KG1 (cell line): ENCODE measurements around the gene PRAMEF13.
A peak's percentile ranks its signal among the peaks of the same experiment; 100 is the strongest.
"Not testable (repeated sequence)": the region's sequence is repeated elsewhere in the genome, so short reads cannot be mapped to it uniquely, and the experiment has no call there.

Experiments
- DNase-seq: peaks from one replicate; lab custom pipeline; 2025; lab: John Stamatoyannopoulos, UW

Gene PRAMEF13, protein sequence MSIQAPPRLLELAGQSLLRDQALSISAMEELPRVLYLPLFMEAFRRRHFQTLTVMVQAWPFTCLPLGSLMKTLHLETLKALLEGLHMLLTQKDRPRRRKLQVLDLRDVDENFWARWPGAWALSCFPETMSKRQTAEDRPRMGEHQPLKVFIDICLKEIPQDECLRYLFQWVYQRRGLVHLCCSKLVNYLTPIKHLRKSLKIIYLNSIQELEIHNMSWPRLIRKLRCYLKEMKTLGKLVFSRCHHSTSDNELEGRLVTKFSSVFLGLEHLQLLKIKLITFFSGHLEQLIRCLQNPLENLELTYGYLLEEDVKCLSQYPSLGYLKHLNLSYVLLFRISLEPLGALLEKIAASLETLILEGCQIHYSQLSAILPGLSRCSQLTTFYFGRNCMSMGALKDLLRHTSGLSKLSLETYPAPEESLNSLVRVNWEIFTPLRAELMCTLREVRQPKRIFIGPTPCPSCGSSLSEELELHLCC

DNA sequence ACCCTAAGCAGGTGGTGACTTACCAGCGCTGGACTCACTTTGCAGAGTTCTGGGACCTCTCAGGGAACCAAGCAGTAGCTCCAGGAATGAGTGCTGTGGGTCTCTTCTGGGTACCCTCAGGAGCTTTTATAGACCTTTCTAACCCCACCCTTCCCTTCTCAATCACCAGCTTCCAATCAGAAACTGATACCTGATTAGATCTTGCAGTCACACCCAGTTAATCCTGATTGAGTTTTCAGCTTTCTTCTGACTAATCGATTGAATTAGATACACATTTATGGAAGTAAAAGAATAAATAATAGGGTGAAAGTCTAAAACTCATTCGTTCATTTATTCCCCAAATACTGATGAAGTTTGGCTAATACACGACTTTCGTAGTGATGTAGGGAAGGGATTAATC lies at the start of gene PRAMEF13:
Gene PRAMEF13 (minus strand): TSS at position 101 of the 400 bp plus-strand sequence. CDS start 1,820 bp downstream, outside the sequence.
- not testable (repeated sequence) for DNase-seq

DNA sequence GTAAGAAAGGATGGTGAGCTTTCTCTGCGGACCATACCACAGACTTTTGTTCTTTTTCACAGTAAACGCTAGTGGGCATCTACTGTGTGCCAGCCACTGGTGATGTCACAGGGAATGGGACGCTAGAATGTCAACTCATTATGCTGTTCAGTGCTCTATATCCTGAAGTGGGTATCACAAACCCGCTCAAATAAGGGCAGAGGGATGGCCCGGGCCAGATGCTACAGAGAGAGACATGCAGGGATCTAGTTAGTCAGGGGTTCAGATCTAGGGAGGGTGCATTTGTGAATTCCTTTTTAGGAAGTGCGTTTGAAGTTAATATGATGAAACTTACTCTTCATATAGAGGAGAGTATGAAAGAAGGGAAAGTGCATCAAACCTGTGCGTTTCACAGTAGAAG lies 45.9 kb upstream of the PRAMEF13 start:
- DNase-seq = not testable (repeated sequence)

DNA sequence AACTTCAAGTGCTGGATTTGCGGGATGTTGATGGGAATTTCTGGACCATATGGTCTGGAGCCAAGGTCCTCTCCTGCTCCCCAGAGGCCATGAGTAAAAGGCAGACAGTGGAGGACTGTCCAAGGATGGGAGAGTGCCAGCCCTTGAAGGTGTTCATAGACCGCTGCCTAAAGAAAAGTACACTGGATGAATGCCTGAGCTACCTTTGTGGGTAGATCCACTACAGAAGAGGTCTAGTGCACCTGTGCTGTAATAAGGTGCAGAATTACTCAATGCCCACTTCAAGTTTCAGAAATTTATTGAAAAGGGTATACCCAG lies 45.3 kb upstream of the PRAMEF13 start:
- DNase-seq = not testable (repeated sequence)

DNA sequence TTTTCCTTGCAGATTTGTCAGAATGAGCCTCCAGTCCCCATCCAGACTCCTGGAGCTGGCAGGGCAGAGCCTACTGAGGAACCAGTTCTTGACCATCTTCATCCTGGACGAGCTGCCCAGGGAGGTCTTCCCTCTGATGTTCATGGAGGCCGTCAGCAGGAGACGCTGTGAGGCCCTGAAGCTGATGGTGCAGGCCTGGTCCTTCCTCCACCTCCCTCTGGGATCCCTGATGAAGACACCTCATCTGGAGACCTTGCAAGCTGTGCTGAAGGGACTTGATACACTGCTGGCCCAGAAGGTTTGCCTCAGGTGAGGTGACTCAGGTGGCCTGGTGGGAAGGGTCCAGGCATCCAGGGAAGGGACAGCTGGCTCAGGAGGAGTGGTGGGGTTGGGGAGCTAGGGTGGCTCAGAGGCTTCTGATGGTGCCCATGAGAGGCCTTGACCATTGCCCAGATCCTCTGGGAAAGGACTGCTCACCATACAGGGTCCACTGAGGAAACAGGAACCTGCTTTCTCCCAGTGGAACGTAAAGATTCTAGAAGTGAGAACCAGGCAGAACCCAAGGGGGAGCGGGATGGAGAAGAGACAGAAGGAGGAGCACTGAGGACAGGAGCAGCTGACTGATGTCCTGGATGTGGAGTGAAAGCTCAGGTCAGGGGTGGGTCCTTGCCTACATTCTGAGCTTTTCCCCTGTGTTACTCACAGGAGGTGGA lies 44.8 kb upstream of the PRAMEF13 start:
- DNase-seq = not testable (repeated sequence)

DNA sequence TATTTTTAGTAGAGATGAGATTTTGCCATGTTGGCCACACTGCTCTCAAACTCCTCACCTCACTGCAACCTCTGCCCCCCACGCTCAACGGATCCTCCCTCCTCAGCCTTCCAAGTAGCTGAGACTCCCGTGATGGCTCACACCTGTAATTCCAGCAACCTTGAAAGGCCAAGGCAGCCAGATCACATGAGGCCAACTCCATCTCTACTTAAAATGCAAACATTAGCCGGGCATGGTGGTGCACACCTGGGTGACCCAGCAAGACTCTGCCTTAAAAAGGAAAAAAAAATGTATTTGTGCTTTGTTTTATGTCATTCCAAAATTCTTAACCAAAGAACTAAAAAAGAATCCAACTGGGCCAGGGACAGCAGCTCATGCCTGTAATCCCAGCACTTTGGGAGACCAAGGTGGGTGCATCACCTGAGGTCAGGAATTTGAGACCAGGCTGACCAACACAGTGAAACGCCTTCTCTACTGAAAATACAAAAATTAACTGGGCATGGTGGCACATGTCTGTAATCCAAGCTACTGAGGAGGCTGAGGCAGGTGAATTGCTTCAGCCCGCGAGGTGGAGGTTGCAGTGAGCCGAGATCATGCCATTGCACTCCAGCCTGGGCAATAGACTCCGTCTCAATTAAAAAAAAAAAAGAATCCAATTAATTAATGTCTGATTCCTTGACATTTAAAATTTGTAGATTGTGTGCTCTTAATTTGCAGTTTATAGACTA lies 42.5 kb upstream of the PRAMEF13 start:
- not testable (repeated sequence) for DNase-seq

DNA sequence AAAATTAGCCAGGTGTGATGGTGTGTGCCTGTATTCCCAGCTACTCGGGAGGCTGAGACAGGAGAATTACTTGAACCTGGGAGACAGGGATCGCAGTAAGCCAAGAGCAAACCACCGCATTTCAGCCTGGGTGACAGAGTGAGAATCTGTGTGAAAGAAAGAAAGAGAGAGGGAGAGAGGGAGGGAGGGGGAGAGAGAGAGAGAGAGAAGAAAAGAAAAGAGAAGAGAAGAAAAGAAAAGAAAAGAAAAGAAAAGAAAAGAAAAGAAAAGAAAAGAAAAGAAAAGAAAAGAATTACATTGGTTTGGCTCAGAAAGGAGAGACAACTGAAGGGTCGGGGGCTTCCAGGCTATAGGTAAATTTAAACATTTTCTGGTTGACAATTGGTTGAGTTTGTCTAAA lies 38.4 kb upstream of the PRAMEF13 start:
- not testable (repeated sequence) for DNase-seq

DNA sequence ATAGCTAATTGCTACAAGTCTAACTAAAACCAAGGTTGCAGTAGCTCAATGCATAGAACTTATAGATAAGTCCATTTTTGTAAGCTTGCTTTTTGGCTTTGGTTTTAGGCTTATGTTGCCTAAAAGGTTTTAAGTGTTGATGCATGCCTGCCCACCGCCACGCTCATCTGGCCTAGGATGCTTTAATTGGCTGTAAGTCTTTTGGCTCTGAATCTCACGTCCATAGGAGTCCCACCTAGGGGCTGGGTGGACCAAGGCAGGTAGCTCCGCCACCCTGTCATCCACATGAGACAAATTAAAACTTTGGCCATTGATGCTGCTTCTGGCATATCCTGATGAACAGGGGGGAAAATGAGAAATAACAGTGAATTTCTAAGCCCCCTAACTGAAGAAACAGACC lies 36.4 kb upstream of the PRAMEF13 start:
- DNase-seq = not testable (repeated sequence)

DNA sequence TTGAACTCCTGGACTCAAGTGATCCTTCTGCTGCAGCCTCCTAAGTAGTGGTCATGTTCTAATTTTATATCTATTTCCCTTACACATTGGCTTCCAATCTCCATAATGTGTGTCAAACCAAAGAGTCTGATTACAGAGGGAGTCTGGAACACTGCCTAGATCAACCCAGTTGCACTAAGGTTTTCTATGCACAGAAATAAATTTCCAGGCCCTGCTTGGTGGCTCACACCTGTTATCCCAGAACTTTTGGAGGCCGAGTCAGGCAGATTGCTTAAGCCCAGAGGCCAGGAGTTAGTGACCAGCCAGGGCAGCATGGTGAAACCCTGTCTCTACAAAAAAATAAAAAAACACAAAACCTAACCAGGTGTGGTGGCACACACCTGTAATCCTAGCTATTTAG lies 32.8 kb upstream of the PRAMEF13 start:
- DNase-seq = not testable (repeated sequence)

DNA sequence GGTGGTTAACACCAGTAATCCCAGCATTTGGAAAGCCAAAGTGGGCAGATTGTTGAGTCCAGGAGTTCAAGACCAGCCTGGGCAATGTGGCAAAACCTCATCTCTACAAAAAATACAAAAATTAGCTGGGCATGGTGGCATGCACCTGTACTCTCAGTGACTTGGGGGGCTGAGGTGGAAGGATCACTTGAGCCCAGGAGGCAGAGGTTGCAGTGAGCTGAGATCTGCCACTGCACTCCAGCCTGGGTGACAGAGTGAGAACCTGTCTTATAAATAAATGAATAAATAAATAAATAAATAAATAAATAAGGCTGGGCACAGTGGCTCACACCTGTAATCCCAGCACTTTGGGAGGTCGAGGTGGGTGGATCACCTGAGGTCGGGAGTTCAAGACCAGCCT lies 30.8 kb upstream of the PRAMEF13 start:
- not testable (repeated sequence) for DNase-seq

DNA sequence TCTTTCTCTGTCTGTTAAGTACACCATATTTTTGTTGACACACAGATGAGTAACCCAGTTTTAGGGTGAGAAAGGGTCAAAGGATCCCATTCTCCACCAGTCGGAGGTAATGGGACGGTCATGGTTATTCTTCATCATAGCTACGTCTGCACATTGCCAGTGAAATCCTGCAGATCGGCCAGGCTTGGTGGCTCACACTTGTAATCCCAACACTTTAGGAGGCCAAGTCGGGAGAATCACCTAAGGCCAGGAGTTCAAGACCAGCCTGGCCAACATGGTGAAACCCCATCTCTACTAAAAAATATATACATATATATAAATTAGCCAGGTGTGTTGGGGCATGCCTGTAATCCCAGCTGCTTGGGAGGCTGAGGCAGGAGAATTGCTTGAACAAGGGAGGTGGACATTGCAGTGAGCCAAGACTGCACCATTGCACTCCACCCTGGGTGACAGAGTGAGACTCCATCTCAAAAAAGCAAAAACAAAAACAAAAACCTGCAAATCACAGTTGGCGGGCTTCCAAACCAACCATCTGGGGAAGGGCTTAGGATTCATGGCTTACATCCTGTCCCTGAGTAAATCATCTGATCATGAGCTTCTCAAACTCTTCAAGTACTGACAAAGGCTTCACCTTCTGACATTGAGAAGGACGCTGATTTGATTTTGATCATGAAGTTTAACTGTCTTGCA lies 30.0 kb upstream of the PRAMEF13 start:
- DNase-seq = not testable (repeated sequence)

DNA sequence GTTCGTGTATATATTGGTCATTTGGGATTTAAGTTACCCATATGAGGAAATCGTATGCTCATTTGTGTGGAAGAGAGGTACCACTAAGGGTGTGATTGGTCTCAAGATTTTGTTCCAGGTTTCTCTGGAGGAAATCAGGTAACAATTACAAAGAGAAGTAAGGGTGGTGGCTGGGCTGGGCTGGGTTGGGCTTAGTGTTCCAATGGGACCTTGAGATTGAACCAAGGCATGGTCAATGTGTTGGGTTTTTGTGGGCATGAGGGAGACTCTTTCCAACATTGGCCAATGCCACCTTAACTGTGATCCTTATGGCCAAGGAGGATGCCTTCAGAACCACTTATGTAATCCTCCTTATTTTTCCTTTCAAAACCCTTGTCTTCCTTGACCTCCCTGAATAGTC lies 29.4 kb upstream of the PRAMEF13 start:
- DNase-seq = not testable (repeated sequence)

DNA sequence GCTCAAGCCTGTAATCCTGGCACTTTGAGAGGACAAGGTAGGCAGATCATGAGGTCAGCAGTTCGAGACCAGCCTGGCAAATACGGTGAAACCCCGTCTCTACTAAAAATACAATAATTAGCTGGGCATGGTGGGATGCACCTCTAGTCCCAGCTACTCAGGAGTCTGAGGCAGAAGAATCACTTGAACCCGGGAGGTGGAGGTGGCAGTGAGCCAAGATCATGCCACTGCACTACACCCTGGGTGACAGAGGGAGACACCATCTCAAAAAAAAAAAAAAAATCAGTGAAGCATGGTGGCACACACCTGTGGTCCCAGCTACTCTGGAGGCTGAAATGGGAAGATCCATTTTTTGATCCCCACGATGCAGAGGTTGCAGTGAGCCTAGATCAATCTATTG lies 28.9 kb upstream of the PRAMEF13 start:
- DNase-seq = not testable (repeated sequence)

DNA sequence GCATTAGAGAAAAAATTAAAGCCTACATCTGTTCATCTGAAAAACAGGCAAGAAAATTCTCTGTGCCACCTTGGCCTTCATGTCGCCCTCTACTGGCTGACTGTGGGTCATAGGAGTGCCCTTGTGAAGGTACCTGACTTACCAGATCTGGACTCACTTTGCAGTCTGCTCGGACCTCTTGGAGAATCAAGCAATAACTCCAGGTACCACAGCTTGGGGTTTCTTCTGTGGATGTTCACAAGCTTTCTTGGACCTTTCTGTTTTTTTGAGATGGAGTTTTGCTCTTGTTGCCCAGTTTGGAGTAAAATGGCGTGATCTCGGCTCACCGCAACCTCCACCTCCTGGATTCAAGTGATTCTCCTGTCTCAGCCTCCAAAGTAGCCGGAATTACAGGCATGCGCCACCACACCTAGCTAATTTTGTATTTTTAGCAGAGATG lies 27.2 kb upstream of the PRAMEF13 start:
- DNase-seq = peak; percentile 4

DNA sequence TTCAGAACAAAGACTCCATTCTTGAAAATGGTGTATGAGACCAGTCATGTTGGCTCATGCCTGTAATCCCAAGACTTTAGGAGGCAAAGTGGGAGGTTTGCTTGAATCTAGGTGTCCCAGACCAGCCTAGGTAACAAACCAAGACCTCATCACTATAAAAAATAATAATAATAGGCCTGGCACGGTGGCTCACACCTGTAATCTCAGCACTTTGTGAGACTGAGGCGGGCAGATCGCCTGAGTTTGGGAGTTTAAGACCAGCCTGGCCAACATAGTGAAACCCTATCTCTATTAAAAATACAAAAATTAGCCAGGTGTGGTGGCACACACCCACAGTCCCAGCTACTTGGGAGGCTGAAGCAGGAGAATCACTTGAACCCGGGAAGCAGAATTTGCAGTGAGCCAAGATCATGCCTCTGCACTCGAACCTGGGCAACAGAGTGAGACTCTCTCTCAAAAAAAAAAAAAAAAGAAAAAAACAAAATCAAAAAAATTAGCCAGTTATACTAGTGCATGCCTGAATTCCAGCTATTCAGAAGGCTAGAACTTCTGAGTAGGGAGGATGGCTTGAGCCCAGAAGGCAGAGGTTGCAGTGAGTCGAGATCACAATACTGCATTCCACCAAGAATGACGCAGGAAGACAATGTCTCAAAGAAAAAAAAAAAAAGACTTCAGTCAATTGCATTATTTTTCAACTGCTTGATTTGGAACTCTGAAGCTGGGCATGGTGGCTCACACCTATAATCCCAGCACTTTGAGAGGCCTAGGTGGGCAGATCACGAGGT lies 26.3 kb upstream of the PRAMEF13 start:
- not testable (repeated sequence) for DNase-seq

DNA sequence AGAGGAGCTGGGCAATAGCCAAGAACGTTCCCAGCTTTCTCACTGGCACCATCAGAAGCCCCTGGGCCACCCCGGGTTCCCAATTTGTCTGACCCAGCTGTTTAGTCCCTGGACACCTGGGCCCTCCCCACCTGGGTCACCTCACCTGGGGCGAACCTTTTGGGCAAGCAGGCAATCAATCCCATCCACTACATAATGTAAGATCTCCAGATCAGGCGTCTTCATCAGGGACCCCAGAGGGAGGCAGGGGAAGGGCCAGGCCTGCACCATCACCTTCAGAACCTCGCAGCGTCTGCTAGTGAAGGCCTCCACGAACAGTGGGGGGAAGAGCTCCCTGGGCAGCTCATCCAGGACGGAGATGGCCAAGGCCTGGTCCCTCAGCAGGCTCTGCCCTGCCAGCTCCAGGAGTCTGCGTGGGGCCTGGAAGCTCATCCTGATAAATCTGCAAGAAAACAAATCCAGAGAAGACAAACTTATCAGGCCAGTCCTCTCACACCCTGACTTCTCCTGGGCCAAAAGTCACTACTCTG lies 24.5 kb upstream of the PRAMEF13 start, which contains the start of gene PRAMEF18:
Gene PRAMEF18 (minus strand): TSS at position 480 of the 530 bp plus-strand sequence. CDS start 48 bp downstream, at position 432.
- DNase-seq = not testable (repeated sequence)

DNA sequence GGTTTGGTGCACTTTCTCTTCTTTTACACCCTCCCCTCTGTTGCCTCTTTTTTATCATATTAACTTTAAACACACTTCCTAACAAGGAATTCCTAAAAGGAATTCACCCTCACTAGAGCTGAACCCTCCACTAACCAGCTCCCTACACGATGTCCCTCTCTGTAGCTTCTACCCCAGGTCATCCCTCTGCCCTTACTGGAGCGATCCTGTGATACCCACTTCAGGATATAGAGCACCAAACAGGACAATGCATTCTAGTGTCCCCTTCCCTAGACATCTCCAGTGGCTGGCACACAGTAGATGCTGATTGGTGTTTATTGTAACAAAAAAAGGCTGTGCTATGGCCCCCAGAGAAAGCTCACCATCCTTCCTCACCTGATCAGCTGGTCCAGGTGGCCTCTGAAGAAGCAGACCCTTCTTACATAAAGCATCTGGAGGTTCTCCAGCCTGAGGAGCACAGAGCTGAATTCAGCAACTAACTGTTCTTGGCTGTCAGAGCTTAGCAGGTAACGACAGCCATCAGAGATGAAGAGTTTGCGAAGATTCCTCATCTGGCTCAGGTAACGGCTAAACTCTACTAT lies 23.4 kb upstream of the PRAMEF13 start:
- DNase-seq = no peak

DNA sequence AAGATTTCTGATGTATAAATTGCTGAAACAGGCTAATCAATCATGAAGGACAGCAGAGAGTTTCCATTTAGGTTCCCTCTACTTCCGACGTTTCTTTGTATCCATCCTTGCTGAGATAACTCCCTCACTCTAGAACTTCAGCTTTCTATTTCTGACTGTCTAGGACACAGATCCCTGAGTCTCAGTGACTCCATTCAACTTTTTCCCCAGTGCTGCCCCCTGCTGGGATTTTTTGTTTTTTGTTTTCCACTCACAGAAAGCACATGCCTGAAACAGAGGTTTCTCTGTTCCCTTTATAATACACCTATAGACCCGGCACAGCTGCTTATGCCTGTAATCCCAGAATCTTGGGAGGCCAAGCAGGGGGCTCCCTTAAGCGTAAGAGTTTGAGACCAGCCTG lies 21.6 kb upstream of the PRAMEF13 start:
- not testable (repeated sequence) for DNase-seq

DNA sequence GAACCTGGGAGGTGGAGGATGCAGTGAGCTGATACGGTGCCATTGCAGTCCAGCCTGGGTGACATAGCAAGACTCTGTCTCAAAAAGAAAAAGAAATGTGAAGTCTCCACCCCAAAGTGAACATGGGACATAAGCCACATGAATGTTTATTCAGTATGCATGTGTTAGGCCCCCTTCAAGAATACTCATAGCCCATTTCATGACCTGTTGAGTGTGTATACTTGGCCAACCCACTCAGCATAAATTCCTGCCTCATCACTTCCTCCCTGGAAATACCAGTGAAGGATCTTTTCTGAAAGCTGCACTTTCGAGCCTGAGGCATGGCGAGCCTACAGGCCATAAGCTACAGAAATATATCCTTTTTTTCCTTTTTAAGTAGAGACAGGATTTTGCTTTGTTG lies 18.0 kb upstream of the PRAMEF13 start:
- not testable (repeated sequence) for DNase-seq

DNA sequence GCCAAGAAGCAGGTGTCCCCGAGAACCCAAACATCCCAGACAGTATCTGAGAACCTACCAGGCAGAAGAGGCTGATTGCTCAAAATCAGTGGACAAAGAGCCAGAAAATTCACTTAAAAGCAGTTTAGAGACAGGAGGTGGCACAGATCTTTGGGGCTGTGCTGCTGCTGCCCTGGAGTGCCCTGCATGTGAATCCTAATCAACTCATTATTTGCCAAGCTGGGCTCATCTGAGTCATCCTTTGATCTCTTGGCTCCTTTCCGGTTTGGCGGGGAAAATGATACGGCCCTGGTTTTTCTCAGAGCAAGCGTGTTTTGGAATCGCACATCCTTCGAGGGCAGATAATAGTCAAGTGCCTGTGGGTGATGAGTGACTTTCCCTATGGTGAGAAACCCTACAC lies 15.4 kb upstream of the PRAMEF13 start:
- not testable (repeated sequence) for DNase-seq

DNA sequence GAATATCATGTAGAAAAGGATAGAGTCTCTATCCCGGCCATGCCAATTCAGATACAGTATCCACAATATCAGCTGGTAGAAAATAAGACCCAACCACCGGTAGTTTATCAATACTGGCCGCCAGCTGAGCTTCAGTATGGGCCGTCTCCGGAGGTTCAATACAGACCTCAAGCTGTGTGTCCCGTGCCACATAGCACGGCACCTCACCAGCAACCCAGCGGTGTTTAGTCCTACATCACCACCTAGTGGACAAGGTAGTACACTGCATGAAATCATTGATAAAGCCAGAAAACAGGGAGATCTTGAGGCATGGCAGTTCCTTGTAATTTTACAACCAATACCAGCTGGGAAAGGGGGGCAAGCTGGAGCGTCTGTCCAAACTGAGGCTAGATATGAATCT lies 7.5 kb upstream of the PRAMEF13 start:
- DNase-seq = not testable (repeated sequence)
